HG03095 (cell line): ENCODE results near the gene PBOV1.

Source experiments
- ATAC-seq: cut with Tn5 transposase; IDR thresholded peaks from one replicate; pipeline ENCODE4 v1.9.1; 2021; ENCODE audit warnings: moderate library complexity; ENCODE audit not compliant: unreplicated experiment

PBOV1 gene

GRCh38 chr6:138218449-138218848 is at the start of gene PBOV1:
TSS of gene PBOV1 (minus strand) at chr6:138218491. CDS start at chr6:138218395, 96 bp downstream.
- ATAC-seq, result no peak

- ATAC-seq, result no peak
Measured at GRCh38 chr6:138266095-138266494, 47.8 kb upstream of the PBOV1 start.

- no peak for ATAC-seq
Measured at GRCh38 chr6:138264372-138264880, 46.1 kb upstream of the PBOV1 start.

- no peak for ATAC-seq
Measured at GRCh38 chr6:138263963-138264362, 45.7 kb upstream of the PBOV1 start.

- ATAC-seq, result no peak
Measured at GRCh38 chr6:138261116-138261780, 43.0 kb upstream of the PBOV1 start.

GRCh38 chr6:138258991-138259390 is 40.7 kb upstream of the PBOV1 start:
- no peak for ATAC-seq

GRCh38 chr6:138258197-138258596 is 39.9 kb upstream of the PBOV1 start:
- ATAC-seq, result no peak

- ATAC-seq, result no peak
Measured at GRCh38 chr6:138257638-138258040, 39.3 kb upstream of the PBOV1 start.

- ATAC-seq, result no peak
Measured at GRCh38 chr6:138255443-138255842, 37.2 kb upstream of the PBOV1 start.

- ATAC-seq, result no peak
Measured at GRCh38 chr6:138253731-138254130, 35.4 kb upstream of the PBOV1 start.

GRCh38 chr6:138250513-138251247 is 32.4 kb upstream of the PBOV1 start:
- ATAC-seq, result no peak

- no peak for ATAC-seq
Measured at GRCh38 chr6:138250053-138250452, 31.8 kb upstream of the PBOV1 start.

GRCh38 chr6:138248878-138249277 is 30.6 kb upstream of the PBOV1 start:
- ATAC-seq, result no peak

GRCh38 chr6:138248011-138248410 is 29.7 kb upstream of the PBOV1 start:
- no peak for ATAC-seq

- ATAC-seq, result no peak
Measured at GRCh38 chr6:138246650-138247440, 28.6 kb upstream of the PBOV1 start.

GRCh38 chr6:138245751-138246150 is 27.5 kb upstream of the PBOV1 start:
- no peak for ATAC-seq

GRCh38 chr6:138242987-138243592 is 24.8 kb upstream of the PBOV1 start:
- no peak for ATAC-seq

- no peak for ATAC-seq
Measured at GRCh38 chr6:138241934-138242333, 23.6 kb upstream of the PBOV1 start.

- no peak for ATAC-seq
Measured at GRCh38 chr6:138241381-138241780, 23.1 kb upstream of the PBOV1 start.

- ATAC-seq, result no peak
Measured at GRCh38 chr6:138240476-138241245, 22.4 kb upstream of the PBOV1 start.
